Effector memory CD4-positive, alpha-beta T cell (primary cell): ENCODE data around the gene ETS1.
A peak's percentile ranks its signal among the peaks of the same experiment; 100 is the strongest.

Experiments used
- DNase-seq, 3 donors: peaks; one replicate each; pipeline ENCODE4 v3.0.0-alpha.2; 2020
- H3K27ac ChIP-seq: 2 replicates; pipeline ENCODE4 v1.7.0; 2013; ENCODE audit warnings: mild to moderate bottlenecking, low read length, moderate library complexity; ENCODE audit not compliant: insufficient read depth, poor library complexity, severe bottlenecking
- H3K27me3 ChIP-seq: replicated peaks from 2 replicates; pipeline ENCODE4 v1.7.0; 2013; ENCODE audit warnings: mild to moderate bottlenecking, low read length; ENCODE audit not compliant: insufficient read depth, control insufficient read depth, poor library complexity, severe bottlenecking
- H3K36me3 ChIP-seq: 2 replicates; pipeline ENCODE4 v1.7.0; 2013; ENCODE audit warnings: mild to moderate bottlenecking, low read length, moderate library complexity; ENCODE audit not compliant: control insufficient read depth, insufficient read depth
- H3K4me1 ChIP-seq: 2 replicates; pipeline ENCODE4 v1.7.0; 2013; ENCODE audit warnings: low read length, mild to moderate bottlenecking; ENCODE audit not compliant: control insufficient read depth, insufficient read depth, poor library complexity, severe bottlenecking
- H3K4me3 ChIP-seq: 2 replicates; pipeline ENCODE4 v1.7.0; 2013; ENCODE audit warnings: low read length, low read depth, mild to moderate bottlenecking; ENCODE audit not compliant: insufficient read depth, poor library complexity, severe bottlenecking
- H3K9me3 ChIP-seq: 2 replicates; pipeline ENCODE4 v1.7.0; 2013; ENCODE audit warnings: mild to moderate bottlenecking, low read length, moderate library complexity; ENCODE audit not compliant: control insufficient read depth

ETS1 gene

DNA sequence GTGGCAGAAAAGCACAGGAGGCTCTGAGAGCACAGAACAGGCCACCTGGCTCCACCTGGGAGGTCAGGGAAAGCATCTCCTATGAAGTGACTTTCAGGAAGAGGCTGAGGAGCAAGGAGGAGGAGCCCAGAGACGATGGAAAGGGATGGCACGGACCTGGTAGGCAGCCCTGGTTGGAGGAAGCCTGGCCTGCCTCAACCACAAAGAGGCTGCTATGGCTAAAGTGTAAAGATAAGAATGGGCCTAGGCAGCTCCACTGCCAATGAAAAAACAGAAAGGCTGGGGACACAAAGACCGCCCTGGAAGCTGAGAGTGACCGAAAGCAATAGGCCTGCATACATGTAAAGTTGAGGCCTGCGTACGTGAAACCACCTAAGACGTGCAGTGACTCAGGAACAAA lies 31.2 kb upstream of the ETS1 start:
- H3K27ac ChIP-seq = no peak overlapping the region
- H3K4me1 ChIP-seq = no peaks in the 10 kb centered on the region
- no peak overlapping the region for H3K4me3 ChIP-seq
- H3K9me3 ChIP-seq = no peaks in the 10 kb centered on the region
- H3K36me3 ChIP-seq = no peaks in the 10 kb centered on the region
- no peak for DNase-seq
- no peaks in the 10 kb centered on the region for H3K27me3 ChIP-seq

DNA sequence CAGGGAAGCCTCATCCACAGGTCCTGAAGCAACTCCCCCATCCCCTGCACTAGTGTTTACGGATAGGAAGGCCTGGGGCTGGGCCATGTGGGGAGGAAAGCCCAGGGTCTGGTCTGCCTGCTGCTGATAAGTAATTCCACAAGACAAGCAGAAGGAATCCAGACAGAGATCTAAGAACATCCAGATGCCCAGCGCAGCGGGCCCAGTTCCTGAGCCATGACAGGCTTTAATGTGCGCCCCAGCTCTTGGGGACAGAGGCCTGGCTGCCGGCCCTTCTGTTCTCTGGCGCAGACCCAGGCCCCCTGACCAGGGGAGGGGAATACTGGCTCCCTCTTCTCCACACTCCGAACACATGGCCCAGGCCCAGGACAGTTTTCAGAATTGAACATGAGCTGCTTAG lies 28.8 kb upstream of the ETS1 start:
- no peaks in the 10 kb centered on the region for H3K36me3 ChIP-seq
- no peaks in the 10 kb centered on the region for H3K27me3 ChIP-seq
- H3K9me3 ChIP-seq = no peaks in the 10 kb centered on the region
- H3K4me3 ChIP-seq = no peak overlapping the region
- H3K4me1 ChIP-seq = peaks cover 8% of the 10 kb centered on the region
- DNase-seq = no peak
- H3K27ac ChIP-seq = no peak overlapping the region

DNA sequence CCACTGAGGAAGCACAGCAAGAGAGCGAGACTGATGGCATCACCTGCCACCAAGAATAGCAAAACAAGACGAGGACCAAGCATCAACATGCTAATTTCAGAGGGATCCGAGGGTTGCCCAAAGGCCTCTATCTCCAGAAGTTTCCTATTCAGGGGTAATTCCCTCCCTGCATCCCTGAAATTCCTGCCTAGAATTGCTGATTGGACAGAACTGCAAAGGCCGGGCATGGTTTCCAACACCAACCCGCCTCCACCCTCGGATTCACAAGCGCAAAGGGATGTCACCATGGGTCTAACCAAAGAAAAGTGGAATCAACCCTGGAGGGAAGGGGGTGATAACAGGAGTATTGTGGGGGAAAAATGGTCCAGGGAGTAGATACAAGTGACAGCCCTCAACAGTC lies 28.3 kb upstream of the ETS1 start:
- Histone ChIP-seq H3K9me3 (no peaks in the 10 kb centered on the region), H3K27me3 (no peaks in the 10 kb centered on the region), H3K4me1 (peaks cover 14% of the 10 kb centered on the region), H3K4me3 (no peak overlapping the region), H3K27ac (no peak overlapping the region), H3K36me3 (no peaks in the 10 kb centered on the region)
- no peak for DNase-seq

DNA sequence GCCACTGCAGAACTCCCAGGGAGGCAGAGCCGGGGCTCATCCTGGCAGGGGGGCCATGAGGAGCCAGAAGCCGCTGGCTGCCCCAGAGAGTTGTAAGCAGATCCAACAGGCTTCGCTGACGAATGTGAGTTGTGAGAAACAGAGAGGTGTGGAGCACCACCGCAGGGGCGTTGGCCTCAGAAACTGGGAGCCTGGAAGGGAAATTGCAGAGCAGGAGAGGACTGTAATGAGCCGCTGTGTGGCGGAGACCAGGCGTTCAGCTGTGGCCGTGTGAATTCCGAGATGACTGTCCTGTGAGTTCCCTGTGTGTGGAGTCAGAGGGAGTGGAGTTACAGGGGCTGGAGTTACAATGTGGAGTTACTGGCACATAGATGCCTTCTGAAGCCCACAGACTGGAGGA lies 27.7 kb upstream of the ETS1 start:
- H3K27me3 ChIP-seq = no peaks in the 10 kb centered on the region
- H3K9me3 ChIP-seq = no peaks in the 10 kb centered on the region
- H3K4me3 ChIP-seq = no peak overlapping the region
- no peak for DNase-seq
- peaks cover 17% of the 10 kb centered on the region for H3K4me1 ChIP-seq
- H3K36me3 ChIP-seq = no peaks in the 10 kb centered on the region
- H3K27ac ChIP-seq = no peak overlapping the region

DNA sequence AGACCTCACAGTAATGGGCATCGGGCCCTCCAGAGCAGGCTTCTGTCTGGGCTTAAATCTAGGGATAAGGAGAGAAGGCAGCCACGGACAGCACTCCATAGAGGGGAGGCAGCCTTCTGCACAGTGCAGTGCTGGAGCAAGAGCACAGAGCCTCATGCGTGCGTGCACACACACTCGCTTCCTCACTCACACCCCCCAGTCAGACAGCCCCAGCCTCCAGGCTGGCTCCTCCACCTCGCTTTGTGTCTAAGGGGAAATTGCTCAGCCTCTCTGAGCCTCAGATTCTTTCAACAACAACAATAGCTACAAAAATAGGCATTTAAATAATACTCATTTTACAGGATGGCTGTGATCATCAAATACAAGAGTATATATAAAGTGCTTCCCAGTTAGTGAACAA lies 26.7 kb upstream of the ETS1 start:
- DNase-seq = no peak
- Histone ChIP-seq H3K36me3 (no peaks in the 10 kb centered on the region), H3K4me1 (peaks cover 21% of the 10 kb centered on the region), H3K27ac (no peak overlapping the region), H3K27me3 (no peaks in the 10 kb centered on the region), H3K4me3 (no peak overlapping the region), H3K9me3 (no peaks in the 10 kb centered on the region)

DNA sequence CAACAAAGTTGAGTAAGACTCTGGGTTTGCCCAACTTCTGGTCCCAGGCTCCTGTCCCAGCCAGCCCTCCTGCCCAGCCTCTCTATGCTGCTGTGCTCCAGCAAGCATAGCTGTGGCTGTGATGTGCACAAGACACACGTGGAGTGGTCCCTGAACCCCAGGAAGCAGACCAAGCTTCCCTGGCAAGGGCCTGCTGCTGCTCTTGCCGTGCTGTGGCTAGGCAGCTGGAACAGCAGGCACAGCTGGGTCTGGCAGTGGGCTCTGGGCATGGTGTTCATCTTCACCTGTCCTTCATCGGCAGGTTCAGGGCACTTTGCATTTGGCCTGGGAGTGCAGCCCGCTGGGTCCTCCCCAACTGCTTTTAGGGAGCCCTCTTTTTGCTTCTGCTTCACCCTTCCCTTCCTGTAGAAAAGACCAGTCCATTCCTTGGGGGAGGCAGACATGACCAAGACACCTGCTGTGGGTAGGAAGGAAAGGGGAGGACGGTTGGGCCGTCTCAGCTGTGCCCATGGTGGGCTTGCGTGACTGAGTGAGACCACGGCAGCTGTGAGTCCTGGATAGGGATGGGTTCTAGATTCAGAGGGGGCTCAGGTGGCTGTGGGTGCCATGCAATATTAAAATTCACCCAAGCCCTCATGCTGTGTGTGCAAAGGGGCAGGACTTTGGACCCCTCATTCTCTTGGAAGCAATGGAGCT lies 26.1 kb upstream of the ETS1 start:
- DNase-seq = no peak
- H3K4me1 ChIP-seq = peaks cover 21% of the 10 kb centered on the region
- no peak overlapping the region for H3K27ac ChIP-seq

DNA sequence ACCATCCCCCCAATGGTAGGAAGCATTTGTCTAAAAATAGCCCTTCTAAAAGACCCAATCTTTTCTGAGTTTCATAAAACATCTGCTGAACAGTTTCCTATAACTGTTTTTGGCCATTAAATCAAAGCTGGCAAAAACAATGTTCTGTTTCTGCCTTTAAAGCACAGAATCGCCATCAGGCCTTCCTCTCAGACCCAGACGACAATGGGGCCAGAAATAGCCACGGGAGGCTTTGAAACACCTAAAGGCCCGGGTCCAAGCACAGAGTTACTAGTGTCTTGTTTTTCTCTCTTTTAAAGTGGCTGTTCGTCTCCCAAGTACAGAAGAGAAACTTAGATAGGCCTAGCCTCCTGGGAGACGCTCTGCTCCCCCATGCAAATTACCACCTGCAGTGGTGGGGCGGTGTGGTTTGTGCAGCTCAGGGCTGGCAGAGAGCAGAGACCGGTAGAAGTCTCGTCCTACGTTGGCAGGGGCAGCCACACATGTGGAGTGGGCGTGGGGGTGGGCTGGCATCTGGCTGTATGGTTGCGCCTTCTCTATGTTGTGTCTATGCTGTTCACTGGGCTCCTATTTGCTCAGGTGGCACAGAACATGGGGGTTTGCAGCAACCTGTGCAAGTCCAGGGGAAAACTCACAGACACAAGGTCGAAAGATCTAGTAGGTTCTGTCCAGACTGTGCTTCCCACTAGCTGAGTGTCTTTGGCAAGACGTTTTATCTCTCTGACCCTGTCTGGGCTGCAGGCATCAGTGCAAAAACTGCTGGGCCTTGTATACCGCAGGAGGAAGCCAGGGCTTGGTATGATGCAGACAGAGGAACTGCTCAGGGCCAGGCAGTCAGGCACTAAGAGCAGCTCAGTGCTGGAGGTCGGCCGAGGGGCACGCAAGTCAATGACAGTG lies 23.6 kb upstream of the ETS1 start:
- H3K9me3 ChIP-seq = no peaks in the 10 kb centered on the region
- peak overlapping the region; percentile 56 for H3K27ac ChIP-seq
- DNase-seq = peak in 1 of 3 donors; percentile 48
- peak overlapping the region; percentile 28 for H3K4me3 ChIP-seq
- peaks cover 21% of the 10 kb centered on the region for H3K4me1 ChIP-seq
- H3K36me3 ChIP-seq = no peaks in the 10 kb centered on the region
- H3K27me3 ChIP-seq = no peaks in the 10 kb centered on the region

More for the DNA sequence above, 26.1 kb upstream of the ETS1 start:
- Histone ChIP-seq H3K27me3 (no peaks in the 10 kb centered on the region), H3K36me3 (no peaks in the 10 kb centered on the region), H3K9me3 (no peaks in the 10 kb centered on the region), H3K4me3 (no peak overlapping the region)

DNA sequence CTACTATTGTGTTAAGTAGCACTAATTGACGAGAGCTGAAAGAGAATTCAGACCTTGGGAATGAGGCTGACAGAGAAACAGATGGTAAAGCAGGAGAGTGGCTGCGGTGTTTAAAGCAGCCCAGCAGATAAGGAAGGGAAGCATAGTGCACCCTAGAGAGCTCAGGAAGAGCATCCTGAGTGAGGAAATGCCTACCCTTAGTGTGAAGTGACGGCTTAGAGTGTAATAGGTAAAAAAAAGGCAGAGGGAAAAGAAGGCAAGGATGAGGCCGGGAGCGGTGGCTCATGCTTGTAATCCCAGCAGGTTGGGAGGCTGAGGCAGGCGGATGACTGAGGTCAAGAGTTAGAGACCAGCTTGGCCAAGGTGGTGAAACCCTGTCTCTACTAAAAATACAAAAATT lies 22.4 kb upstream of the ETS1 start:
- peak overlapping the region; percentile 26 for H3K27ac ChIP-seq
- DNase-seq = no peak
- no peaks in the 10 kb centered on the region for H3K27me3 ChIP-seq
- H3K36me3 ChIP-seq = no peaks in the 10 kb centered on the region
- peaks cover 21% of the 10 kb centered on the region for H3K4me1 ChIP-seq
- H3K9me3 ChIP-seq = no peaks in the 10 kb centered on the region
- H3K4me3 ChIP-seq = no peak overlapping the region

DNA sequence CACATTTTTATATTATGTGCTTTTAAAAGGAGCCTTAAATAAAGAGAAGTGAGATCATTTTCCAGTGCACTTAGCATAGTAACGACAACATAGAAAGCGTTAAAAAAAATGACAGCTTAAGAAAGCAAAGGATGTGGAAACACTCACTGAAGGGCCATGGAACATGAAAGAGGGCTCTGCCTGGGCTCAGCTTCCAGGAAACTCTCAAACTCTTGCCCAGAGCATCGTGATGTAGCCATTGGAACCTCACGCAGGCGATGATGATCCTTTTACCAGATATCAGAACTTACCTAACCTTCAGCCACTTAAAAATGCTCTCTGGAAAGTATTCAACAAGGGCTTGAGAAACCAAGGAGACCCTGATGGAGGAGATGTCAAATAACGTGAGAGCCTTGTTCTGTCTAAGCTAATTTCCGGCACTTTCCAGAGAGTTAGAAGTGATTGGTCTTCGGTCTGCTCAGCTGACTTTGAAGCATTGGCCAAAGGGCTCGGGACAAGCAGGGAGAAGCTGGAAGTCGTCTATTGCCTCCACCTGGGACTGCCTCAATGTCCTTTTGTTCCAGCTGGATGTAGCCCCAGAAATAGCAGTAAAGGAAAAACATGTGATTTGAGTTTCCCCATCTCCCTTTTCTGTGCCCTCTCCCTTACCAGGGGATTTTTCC lies 21.5 kb upstream of the ETS1 start:
- no peaks in the 10 kb centered on the region for H3K9me3 ChIP-seq
- H3K27ac ChIP-seq = no peak overlapping the region
- H3K4me3 ChIP-seq = no peak overlapping the region
- peaks cover 21% of the 10 kb centered on the region for H3K4me1 ChIP-seq
- no peak for DNase-seq
- H3K36me3 ChIP-seq = no peaks in the 10 kb centered on the region
- no peaks in the 10 kb centered on the region for H3K27me3 ChIP-seq

DNA sequence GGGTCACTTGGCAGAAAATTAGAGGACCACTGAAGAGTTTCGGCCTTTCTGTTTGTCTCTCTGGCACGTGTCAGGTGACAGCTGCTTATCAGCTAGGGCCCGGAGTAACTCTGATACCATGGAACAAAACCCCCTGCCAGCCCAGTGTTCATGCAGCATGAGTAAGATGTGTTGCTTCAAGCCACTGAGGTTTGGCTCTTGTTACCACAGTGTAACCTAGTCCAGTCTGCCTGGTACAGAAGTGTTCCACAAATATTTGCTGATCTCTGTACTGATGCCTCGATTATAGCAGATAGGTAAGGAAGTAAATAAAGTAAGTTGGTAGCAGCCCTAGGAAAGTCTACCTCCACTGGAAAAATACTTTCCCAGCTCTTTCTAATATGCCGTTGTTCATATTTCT lies 20.5 kb upstream of the ETS1 start:
- Histone ChIP-seq H3K36me3 (no peaks in the 10 kb centered on the region), H3K4me1 (peaks cover 21% of the 10 kb centered on the region), H3K4me3 (no peak overlapping the region), H3K27ac (no peak overlapping the region), H3K9me3 (no peaks in the 10 kb centered on the region), H3K27me3 (no peaks in the 10 kb centered on the region)
- no peak for DNase-seq
